SJCRH30 (cell line): ENCODE data around the gene TTC13. TPM values are rescaled to one million over a fixed set of nuclear protein-coding genes. Genes with fewer than 3 reads are reported as not detected.
"Not testable (repeated sequence)": the region's sequence is repeated elsewhere in the genome, so short reads cannot be mapped to it uniquely, and the experiment has no call there.

Experiments used
- DNase-seq, 2 experiments: peaks; one replicate each; pipeline ENCODE4 v3.0.0-alpha.2; 2015 to 2020
- H3K27ac ChIP-seq: fragments of 250-450 bp; sonication (Bioruptor Pico); 2 replicates; pipeline ENCODE4 v1.5.1; 2020; ENCODE audit warnings: mild to moderate bottlenecking, moderate library complexity
- H3K27me3 ChIP-seq: fragments of 250-450 bp; sonication (Bioruptor Pico); 2 replicates; pipeline ENCODE4 v1.5.1; 2020; ENCODE audit warnings: mild to moderate bottlenecking, moderate library complexity
- H3K36me3 ChIP-seq: fragments of 250-450 bp; sonication (Bioruptor Pico); 2 replicates; pipeline ENCODE4 v1.5.1; 2020; ENCODE audit warnings: mild to moderate bottlenecking, moderate library complexity
- H3K4me1 ChIP-seq: fragments of 250-450 bp; sonication (Bioruptor Pico); 2 replicates; pipeline ENCODE4 v1.5.1; 2020; ENCODE audit warnings: mild to moderate bottlenecking, moderate library complexity
- H3K4me3 ChIP-seq: fragments of 250-450 bp; sonication (Bioruptor Pico); 2 replicates; pipeline ENCODE4 v1.5.1; 2020; ENCODE audit warnings: mild to moderate bottlenecking, moderate library complexity
- H3K9me3 ChIP-seq: fragments of 250-450 bp; sonication (Bioruptor Pico); replicated peaks from 2 replicates; pipeline ENCODE4 v1.5.1; 2020; ENCODE audit warnings: mild to moderate bottlenecking, moderate library complexity
- total RNA-seq: library from RNA; depleted of rRNA; stranded (reverse); fragments of >200 nt; shearing (Covaris generic); gene quantifications from 2 replicates; pipeline ENCODE4 v1.2.3, GENCODE V29; 2014; rRNA removed

The TTC13 gene, protein sequence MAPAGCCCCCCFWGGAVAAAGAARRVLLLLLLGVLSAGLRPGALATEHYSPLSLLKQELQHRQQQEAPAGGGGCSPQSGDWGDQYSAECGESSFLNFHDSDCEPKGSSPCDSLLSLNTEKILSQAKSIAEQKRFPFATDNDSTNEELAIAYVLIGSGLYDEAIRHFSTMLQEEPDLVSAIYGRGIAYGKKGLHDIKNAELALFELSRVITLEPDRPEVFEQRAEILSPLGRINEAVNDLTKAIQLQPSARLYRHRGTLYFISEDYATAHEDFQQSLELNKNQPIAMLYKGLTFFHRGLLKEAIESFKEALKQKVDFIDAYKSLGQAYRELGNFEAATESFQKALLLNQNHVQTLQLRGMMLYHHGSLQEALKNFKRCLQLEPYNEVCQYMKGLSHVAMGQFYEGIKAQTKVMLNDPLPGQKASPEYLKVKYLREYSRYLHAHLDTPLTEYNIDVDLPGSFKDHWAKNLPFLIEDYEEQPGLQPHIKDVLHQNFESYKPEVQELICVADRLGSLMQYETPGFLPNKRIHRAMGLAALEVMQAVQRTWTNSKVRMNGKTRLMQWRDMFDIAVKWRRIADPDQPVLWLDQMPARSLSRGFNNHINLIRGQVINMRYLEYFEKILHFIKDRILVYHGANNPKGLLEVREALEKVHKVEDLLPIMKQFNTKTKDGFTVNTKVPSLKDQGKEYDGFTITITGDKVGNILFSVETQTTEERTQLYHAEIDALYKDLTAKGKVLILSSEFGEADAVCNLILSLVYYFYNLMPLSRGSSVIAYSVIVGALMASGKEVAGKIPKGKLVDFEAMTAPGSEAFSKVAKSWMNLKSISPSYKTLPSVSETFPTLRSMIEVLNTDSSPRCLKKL
- 13.9 and 16.4 TPM in 2 replicates for total RNA-seq

GRCh38 chr1:230978491-230979388 lies at the start of gene TTC13, which contains the start of gene ARV1:
Gene TTC13, minus strand, starts transcription at chr1:230978861. Its CDS starts 31 bp downstream, at chr1:230978830.
Gene ARV1, plus strand, starts transcription at chr1:230979094. Its CDS starts 12 bp downstream, at chr1:230979106.
- DNase-seq: peak; percentile 98 to 99
- Histone ChIP-seq H3K27ac (peak within 1 kb of the TSS; percentile 37), H3K4me1 (peaks cover 32% of the 10 kb centered on the region), H3K4me3 (peak within 1 kb of the TSS; percentile 85), H3K9me3 (no peaks in the 10 kb centered on the region), H3K36me3 (0 out of 2 replicates have a peak, but pooled peaks cover 5% of the 10 kb centered on the region), H3K27me3 (no peaks in the 10 kb centered on the region)

- H3K4me1 ChIP-seq: no peaks in the 10 kb centered on the region
- H3K9me3 ChIP-seq: no peaks in the 10 kb centered on the region
- peaks cover 4% of the 10 kb centered on the region; the same call in 1 of the 2 replicates for H3K36me3 ChIP-seq
- no peak overlapping the region for H3K27ac ChIP-seq
- no peak overlapping the region for H3K4me3 ChIP-seq
- no peak for DNase-seq
- no peaks in the 10 kb centered on the region for H3K27me3 ChIP-seq
These were observed 49.3 kb upstream of the TTC13 start for GRCh38 chr1:231027971-231028370.

DNA sequence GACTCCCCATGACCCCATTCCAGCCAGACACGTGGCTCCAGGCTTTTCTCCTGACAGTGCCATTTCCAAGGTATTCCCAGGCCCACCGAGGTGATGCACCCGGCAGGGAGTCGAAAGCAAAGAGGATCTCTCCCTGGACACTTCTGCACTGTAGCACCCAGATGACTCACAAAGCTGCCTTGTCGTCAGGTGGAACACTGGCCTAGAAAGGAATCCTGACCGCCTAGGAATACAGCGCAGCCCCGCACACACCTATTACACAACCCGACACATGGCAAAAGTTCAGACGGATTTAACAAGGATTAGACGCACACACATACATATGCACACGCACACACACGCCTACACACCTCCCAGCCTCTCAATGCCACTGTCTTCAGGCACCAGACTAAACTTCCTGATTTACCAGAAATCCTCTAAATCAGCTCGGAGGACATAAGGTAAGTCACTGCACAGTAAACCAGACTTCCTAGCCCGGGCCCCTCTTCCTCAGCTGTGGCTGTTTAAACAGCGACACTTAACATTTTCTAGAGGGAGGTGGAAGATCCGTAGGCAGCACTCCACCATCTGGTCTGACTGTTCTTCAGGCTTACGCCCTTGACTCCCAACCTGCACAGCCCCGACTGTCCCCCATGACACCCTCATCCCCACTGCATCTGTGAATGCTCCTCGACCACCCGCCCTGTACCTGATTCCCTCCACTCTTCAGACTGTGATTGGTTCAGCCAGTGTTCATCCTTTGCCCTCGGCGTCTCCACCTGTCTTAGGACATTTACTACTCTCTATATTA lies 48.7 kb upstream of the TTC13 start:
- no peak overlapping the region for H3K27ac ChIP-seq

DNA sequence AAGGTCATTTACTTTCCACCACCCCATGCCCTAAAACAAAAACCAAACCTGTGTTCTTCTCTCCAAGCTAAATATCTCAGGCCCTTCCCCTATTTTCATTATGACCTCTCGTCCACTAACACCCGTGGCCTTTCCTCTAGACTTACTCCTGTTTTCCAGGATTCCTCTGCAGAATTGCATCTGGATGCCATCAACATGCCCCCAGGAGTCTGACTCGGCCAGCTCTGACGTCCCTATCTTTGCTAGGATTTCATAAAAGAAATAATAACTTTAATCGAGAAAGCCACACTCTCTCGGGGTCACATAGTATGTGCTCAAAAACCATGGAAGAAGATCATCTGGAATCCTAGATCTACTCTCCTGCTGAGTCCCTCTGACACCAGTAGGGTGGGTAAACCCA lies 47.9 kb upstream of the TTC13 start:
- H3K27me3 ChIP-seq: no peaks in the 10 kb centered on the region
- H3K27ac ChIP-seq: no peak overlapping the region
- H3K4me3 ChIP-seq: no peak overlapping the region
- no peaks in the 10 kb centered on the region for H3K9me3 ChIP-seq
- peaks cover 9% of the 10 kb centered on the region; the same call in 1 of the 2 replicates for H3K36me3 ChIP-seq
- no peak for DNase-seq
- no peaks in the 10 kb centered on the region for H3K4me1 ChIP-seq

More for the DNA sequence above, 48.7 kb upstream of the TTC13 start:
- no peaks in the 10 kb centered on the region for H3K4me1 ChIP-seq
- peaks cover 4% of the 10 kb centered on the region; the same call in 1 of the 2 replicates for H3K36me3 ChIP-seq
- H3K27me3 ChIP-seq: no peaks in the 10 kb centered on the region
- DNase-seq: no peak
- H3K4me3 ChIP-seq: no peak overlapping the region
- no peaks in the 10 kb centered on the region for H3K9me3 ChIP-seq

- Histone ChIP-seq H3K9me3 (no peaks in the 10 kb centered on the region), H3K27ac (no peak overlapping the region), H3K4me3 (no peak overlapping the region), H3K27me3 (no peaks in the 10 kb centered on the region), H3K36me3 (peaks cover 21% of the 10 kb centered on the region; the same call in 1 of the 2 replicates), H3K4me1 (no peaks in the 10 kb centered on the region)
- no peak for DNase-seq
These were observed 44.5 kb upstream of the TTC13 start for GRCh38 chr1:231023150-231023549.

DNA sequence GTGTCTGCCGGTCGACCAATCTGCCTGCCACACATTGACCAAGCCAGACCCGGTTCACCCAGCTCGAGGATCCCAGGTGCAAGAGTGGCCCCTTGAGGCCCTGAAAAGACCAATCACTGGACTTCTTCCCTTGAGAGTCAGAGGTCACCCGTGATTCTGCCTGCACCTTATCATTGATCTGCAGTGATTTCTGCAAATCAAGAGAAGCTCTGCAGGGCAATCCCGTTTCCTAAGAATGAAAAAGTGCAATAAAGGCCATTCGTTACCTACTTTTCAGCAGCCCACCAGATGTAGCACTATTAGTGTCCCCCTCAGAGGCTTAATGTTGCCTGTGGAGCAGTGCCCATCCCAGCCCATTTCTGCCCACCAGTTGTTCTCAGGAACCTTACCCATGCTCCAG lies 43.9 kb upstream of the TTC13 start:
- H3K4me3 ChIP-seq, H3K27me3 ChIP-seq, H3K27ac ChIP-seq, H3K9me3 ChIP-seq, DNase-seq, H3K4me1 ChIP-seq: not testable (repeated sequence)
- H3K36me3 ChIP-seq: peaks cover 17% of the 10 kb centered on the region; the same call in 1 of the 2 replicates

DNA sequence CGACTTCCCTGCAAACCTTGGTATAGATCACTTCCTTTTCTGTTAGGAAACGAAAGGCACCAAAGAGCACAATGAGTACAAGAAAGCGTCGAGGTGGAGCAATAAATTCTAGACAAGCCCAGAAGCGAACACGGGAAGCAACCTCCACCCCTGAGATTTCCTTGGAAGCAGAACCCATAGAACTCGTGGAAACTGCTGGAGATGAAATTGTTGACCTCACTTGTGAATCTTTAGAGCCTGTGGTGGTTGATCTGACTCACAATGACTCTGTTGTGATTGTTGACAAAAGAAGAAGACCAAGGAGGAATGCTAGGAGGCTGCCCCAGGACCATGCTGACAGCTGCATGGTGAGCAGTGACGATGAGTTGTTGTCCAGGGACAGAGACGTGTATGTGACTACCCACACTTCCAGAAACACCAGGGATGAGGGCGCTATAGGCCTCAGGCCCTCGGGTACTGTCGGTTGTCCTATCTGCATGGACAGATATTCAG lies 42.9 kb upstream of the TTC13 start:
- no peak for DNase-seq
- H3K36me3 ChIP-seq: peaks cover 16% of the 10 kb centered on the region; the same call in 1 of the 2 replicates
- no peak overlapping the region for H3K4me3 ChIP-seq
- no peaks in the 10 kb centered on the region for H3K9me3 ChIP-seq
- no peaks in the 10 kb centered on the region for H3K27me3 ChIP-seq
- H3K27ac ChIP-seq: no peak overlapping the region
- H3K4me1 ChIP-seq: no peaks in the 10 kb centered on the region

DNA sequence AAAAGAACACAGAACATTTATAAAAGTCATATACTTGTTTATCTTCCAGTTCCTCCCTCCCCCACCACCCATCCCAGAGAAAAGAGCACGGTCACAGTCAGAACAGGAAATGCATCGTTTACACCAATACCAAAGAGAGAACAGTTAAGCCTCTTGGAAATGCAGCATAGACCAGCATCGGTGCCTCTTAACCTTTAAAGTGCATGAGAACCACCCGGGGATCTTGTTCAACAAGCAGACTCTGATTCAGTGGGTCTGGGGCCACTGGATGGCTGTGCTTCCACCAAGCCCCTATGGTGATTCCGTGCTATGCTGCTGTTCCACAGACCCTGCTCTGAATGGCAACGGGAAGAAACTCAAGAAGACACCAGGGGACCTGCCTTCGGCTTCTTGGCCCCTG lies 42.2 kb upstream of the TTC13 start:
- Histone ChIP-seq H3K4me1 (no peaks in the 10 kb centered on the region), H3K4me3 (no peak overlapping the region), H3K27ac (no peak overlapping the region), H3K9me3 (no peaks in the 10 kb centered on the region), H3K36me3 (peaks cover 16% of the 10 kb centered on the region; the same call in 1 of the 2 replicates), H3K27me3 (no peaks in the 10 kb centered on the region)
- no peak for DNase-seq

DNA sequence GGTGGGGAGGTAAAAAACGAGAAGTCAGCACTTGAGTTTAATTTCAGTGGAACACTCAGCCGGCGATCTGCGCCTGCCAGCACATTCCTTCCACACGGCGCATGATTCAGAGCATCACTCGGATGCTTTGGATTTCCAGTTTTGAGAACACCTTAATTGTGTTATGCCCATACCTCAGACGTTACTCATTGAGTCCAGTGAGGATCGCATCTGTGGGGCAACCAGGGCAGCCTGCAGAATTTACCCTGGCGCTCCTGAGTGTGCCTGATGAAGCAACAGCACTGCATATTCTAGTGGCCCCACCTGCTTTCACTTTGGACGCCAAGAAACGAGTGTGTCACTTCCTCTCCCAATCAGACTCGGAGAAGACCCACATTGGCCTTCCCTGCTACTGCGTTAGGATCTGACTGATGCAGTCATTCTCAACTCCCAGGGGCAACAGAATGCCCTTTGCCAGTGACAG lies 41.5 kb upstream of the TTC13 start:
- Histone ChIP-seq H3K9me3 (no peaks in the 10 kb centered on the region), H3K4me3 (no peak overlapping the region), H3K27ac (no peak overlapping the region), H3K36me3 (peaks cover 16% of the 10 kb centered on the region; the same call in 1 of the 2 replicates), H3K4me1 (no peaks in the 10 kb centered on the region), H3K27me3 (no peaks in the 10 kb centered on the region)
- DNase-seq: no peak

DNA sequence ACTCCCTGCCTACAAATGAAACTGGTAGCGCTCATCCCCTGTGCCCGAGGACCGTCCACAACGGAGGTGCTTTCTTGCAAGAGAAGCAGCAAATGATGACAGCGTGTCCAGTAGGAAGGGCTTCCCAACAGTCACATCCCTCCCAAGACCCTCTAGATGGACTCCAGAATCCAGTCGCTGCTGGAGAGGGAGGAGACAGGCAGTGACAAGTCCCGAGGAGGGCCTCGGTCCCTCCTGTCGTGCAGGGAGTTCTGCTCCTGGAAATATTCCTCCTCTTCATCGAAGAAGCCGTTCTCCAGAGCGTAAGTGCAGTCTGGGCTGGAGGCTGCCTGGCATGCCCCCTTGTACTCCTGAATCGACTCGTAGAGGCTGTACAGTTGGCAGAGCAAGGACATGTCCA lies 41.0 kb upstream of the TTC13 start:
- Histone ChIP-seq H3K27me3 (no peaks in the 10 kb centered on the region), H3K36me3 (peaks cover 16% of the 10 kb centered on the region; the same call in 1 of the 2 replicates), H3K9me3 (no peaks in the 10 kb centered on the region), H3K4me1 (no peaks in the 10 kb centered on the region), H3K4me3 (no peak overlapping the region), H3K27ac (no peak overlapping the region)
- DNase-seq: no peak

GRCh38 chr1:231016966-231017365 lies 38.3 kb upstream of the TTC13 start:
- DNase-seq: no peak
- no peaks in the 10 kb centered on the region for H3K4me1 ChIP-seq
- H3K4me3 ChIP-seq: no peak overlapping the region
- no peaks in the 10 kb centered on the region for H3K9me3 ChIP-seq
- H3K27ac ChIP-seq: no peak overlapping the region
- H3K27me3 ChIP-seq: no peaks in the 10 kb centered on the region
- peaks cover 15% of the 10 kb centered on the region; the same call in 1 of the 2 replicates for H3K36me3 ChIP-seq

DNA sequence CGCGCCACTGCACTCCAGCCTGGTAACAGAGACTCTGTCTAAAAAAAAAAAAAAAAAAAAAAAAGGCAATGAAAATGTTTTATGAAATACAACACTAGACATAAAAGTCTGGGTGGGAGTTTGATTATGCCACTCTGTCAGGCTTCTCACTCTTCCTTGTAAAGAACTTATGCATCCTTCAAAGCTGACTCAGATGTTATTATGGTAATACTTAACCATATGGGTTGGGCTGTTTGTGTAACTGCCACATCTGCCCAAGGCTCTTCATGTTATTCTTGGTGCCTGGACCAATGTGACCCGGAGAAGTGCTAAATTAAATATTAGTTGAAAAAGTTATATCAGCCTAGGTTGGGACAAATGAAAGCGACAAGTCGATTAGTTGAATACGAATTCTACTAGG lies 37.6 kb upstream of the TTC13 start:
- H3K36me3 ChIP-seq: peaks cover 9% of the 10 kb centered on the region; the same call in 1 of the 2 replicates
- no peaks in the 10 kb centered on the region for H3K4me1 ChIP-seq
- no peaks in the 10 kb centered on the region for H3K9me3 ChIP-seq
- H3K27ac ChIP-seq: no peak overlapping the region
- H3K4me3 ChIP-seq: no peak overlapping the region
- no peak for DNase-seq
- no peaks in the 10 kb centered on the region for H3K27me3 ChIP-seq

DNA sequence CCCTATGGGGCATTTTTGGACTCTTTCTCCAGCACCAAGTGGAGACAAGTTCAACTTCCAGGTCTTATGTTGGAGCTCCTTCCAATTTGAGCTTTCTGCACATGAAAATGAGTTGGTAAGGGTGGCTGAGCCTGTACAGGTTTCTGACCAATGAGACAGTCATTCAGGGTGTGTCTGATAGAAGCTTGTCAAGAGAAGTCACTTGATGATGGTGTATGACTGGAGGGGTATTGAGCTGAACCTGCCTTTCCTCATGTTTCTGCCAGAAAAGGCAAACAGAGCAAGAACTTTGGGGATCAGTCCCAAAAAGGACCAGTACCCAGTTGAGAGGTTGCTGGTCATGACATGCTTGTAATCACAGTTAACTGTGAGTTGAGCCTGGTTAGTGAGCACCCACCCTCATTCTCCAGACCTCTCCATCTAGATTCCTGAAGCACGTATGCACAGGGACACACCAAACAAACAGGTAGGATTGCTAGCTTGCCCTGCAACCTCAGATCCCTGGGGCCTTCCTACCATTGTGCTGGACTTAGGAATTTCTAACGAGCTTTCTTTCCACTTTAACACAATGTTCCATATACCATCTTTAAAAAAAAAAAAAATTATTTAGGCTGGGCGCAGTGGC lies 34.8 kb upstream of the TTC13 start:
- no peak for DNase-seq
- Histone ChIP-seq H3K9me3 (no peaks in the 10 kb centered on the region), H3K4me3 (no peak overlapping the region), H3K27ac (no peak overlapping the region), H3K27me3 (no peaks in the 10 kb centered on the region), H3K36me3 (no peaks in the 10 kb centered on the region; the same call in 1 of the 2 replicates), H3K4me1 (no peaks in the 10 kb centered on the region)
